Measurements from ENCODE around the gene IL21.
"Not testable (repeated sequence)": the region's sequence is repeated elsewhere in the genome, so short reads cannot be mapped to it uniquely, and the experiment has no call there.

Gene IL21

DNA sequence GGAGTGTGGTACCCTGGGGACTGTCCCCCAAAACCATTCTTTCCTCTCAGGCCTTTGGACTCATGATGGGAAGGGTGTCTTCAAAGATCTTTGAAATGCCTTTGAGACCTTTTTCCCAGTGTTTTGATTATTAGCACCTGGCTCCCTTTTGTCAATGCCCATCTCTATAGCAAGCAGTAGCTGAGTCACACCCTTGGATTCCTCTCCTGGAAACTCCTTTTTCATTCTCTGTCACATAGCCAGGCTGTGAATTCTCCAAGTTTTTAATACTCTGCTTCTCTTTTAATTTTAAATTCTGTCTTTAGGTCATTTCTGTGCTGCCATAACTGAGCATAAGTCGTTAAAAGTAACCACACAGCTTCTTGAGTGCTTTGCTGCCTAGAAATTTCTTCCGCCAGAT is 29.7 kb downstream of the IL21 start:
- Histone ChIP-seq H3K27me3 (peaks cover 0 to 63% (median 48%) of the 10 kb centered on the region in 11 experiments; a peak in 20 of 22 replicates), H4K20me1 (no peaks in the 10 kb centered on the region; a peak in 1 of 22 replicates), H3K36me3 (no peaks in the 10 kb centered on the region), H3K9ac (no peak overlapping the region), H3K4me1 (peaks cover 21 to 32% (median 26%) of the 10 kb centered on the region in 10 experiments), H3K27ac (no peak overlapping the region), H3K4me2 (no peak overlapping the region; a peak in 1 of 22 replicates), H3K4me3 (no peak overlapping the region), H3K9me3 (replicated peaks in 1 of 11) (peaks cover 0 to 6% (median 0%) of the 10 kb centered on the region in 11 experiments; a peak in 2 of 22 replicates)
- no peak for TF ChIP-seq Cebpa-rat (IDR thresholded peaks at IDR 0.05)

DNA sequence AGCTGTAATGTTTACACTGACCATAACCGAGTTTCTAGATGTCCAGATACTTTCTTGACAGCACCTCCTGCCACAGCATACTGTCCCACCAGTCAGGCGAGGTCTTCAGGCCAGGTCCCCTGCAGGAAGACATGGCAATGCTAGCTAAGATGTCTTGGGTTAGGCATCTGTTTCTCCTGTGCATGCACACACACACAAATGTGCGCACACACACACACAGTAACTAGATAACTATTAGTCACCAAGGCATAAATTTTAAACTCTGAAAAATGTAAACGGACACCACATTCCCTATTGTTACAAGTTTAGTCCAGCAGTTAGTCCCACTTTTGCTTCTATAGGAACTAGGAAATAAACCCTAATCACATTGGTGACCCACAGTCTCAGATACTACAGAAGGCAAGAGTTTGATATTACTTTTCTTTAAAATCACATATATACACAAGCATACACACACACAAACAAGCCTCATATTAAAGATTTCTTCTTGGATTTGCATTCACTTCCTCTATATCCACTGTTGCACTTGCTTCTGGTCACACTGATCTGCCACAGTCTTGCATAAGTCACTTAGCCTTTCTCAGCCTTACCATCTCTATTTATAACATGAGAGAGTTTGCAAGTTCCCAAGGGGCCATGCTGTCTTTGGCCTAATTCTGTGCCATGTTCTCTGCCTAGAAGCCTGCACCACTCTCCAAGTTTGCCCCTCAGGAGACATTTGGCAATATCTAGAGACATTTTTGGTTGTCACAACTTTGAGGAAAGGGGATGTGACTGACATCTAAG is 32.2 kb downstream of the IL21 start:
- peak overlapping the region in 9 of 11 experiments; percentile 37 to 63 (median 59); a peak in 20 of 22 replicates for H3K27ac ChIP-seq
- H3K4me1 ChIP-seq = peaks cover 37 to 58% (median 52%) of the 10 kb centered on the region in 10 experiments
- peaks cover 0 to 6% (median 0%) of the 10 kb centered on the region in 11 experiments; a peak in 2 of 22 replicates for H3K9me3 ChIP-seq (replicated peaks in 1 of 11)
- peak in 8 of 11 experiments; percentile 62 to 88 (median 83); a peak in 15 of 22 replicates for TF ChIP-seq Cebpa-rat (IDR thresholded peaks at IDR 0.05)
- H3K36me3 ChIP-seq = no peaks in the 10 kb centered on the region
- H4K20me1 ChIP-seq = no peaks in the 10 kb centered on the region; a peak in 3 of 22 replicates
- H3K4me2 ChIP-seq = peak overlapping the region; percentile 52 to 88 (median 79)
- H3K4me3 ChIP-seq = peak overlapping the region in 1 of 10 experiments; percentile 1; a peak in 1 of 20 replicates
- H3K9ac ChIP-seq = peak overlapping the region in 1 of 11 experiments; percentile 5; a peak in 1 of 22 replicates
- H3K27me3 ChIP-seq = peaks cover 3 to 78% (median 70%) of the 10 kb centered on the region in 11 experiments; a peak in 20 of 22 replicates

DNA sequence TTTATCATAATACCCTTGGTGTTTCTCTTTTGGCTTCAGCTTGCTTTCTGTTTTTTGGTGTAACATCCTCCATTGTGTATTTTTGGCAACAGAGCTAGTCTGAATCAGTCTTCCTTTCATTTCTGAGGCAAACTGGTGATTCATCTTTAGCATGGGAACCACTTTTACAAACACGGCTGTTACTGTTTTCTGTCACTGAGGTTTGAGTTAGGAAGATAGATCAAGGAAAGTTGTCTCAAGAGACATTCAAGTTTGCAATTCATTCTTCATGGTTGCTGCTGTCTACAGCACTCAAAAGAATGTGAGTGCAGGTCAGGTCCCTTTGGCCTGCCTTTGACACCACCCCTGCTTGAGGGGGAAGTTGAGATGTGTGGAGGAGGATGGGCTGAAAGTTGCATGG is 36.3 kb downstream of the IL21 start:
- Histone ChIP-seq H3K4me2 (peak overlapping the region; percentile 37 to 84 (median 65)), H3K27me3 (peaks cover 41 to 90% (median 86%) of the 10 kb centered on the region in 11 experiments), H3K9ac (peak overlapping the region in 1 of 11 experiments; percentile 18; a peak in 1 of 22 replicates), H3K9me3 (replicated peaks in 1 of 11) (peaks cover 0 to 5% (median 0%) of the 10 kb centered on the region in 11 experiments; a peak in 3 of 22 replicates), H4K20me1 (peaks cover 0 to 9% (median 0%) of the 10 kb centered on the region in 11 experiments; a peak in 7 of 22 replicates), H3K36me3 (no peaks in the 10 kb centered on the region), H3K27ac (peak overlapping the region in 5 of 11 experiments; percentile 10 to 55 (median 19); a peak in 7 of 22 replicates), H3K4me1 (peaks cover 36 to 60% (median 51%) of the 10 kb centered on the region in 10 experiments), H3K4me3 (no peak overlapping the region)
- no peak; a peak in 1 of 22 replicates for TF ChIP-seq Cebpa-rat (IDR thresholded peaks at IDR 0.05)

DNA sequence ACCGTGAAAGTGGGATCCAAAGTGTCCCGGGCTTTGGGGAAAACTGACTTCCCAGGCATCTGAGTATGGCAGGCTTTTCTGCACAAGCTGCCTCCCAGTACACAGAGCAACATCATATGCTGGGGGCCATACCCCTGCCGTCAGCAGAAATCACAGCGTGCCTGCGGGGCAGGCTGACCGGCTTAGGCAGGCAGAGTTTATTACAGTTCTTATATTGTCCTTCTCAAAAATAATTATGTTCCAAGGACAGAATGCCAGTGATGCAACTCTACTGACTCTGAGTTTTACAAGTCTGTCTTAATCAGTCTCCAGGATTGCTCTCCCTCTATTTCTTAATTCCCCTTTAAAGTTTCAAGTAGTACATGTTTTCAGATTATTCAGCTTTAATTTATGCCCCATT is 37.0 kb downstream of the IL21 start:
- Histone ChIP-seq H3K9me3 (replicated peaks in 1 of 11) (peaks cover 0 to 5% (median 0%) of the 10 kb centered on the region in 11 experiments; a peak in 2 of 22 replicates), H3K36me3 (no peaks in the 10 kb centered on the region), H3K4me2 (peak overlapping the region; percentile 37 to 84 (median 65); a peak in 21 of 22 replicates), H3K27ac (peak overlapping the region in 3 of 11 experiments; percentile 19 to 55 (median 44); a peak in 4 of 22 replicates), H3K9ac (no peak overlapping the region), H3K27me3 (peaks cover 47 to 95% (median 92%) of the 10 kb centered on the region in 11 experiments), H4K20me1 (peaks cover 0 to 15% (median 6%) of the 10 kb centered on the region in 11 experiments; a peak in 14 of 22 replicates), H3K4me3 (no peak overlapping the region), H3K4me1 (peaks cover 36 to 60% (median 51%) of the 10 kb centered on the region in 10 experiments)
- TF ChIP-seq Cebpa-rat (IDR thresholded peaks at IDR 0.05) = no peak

DNA sequence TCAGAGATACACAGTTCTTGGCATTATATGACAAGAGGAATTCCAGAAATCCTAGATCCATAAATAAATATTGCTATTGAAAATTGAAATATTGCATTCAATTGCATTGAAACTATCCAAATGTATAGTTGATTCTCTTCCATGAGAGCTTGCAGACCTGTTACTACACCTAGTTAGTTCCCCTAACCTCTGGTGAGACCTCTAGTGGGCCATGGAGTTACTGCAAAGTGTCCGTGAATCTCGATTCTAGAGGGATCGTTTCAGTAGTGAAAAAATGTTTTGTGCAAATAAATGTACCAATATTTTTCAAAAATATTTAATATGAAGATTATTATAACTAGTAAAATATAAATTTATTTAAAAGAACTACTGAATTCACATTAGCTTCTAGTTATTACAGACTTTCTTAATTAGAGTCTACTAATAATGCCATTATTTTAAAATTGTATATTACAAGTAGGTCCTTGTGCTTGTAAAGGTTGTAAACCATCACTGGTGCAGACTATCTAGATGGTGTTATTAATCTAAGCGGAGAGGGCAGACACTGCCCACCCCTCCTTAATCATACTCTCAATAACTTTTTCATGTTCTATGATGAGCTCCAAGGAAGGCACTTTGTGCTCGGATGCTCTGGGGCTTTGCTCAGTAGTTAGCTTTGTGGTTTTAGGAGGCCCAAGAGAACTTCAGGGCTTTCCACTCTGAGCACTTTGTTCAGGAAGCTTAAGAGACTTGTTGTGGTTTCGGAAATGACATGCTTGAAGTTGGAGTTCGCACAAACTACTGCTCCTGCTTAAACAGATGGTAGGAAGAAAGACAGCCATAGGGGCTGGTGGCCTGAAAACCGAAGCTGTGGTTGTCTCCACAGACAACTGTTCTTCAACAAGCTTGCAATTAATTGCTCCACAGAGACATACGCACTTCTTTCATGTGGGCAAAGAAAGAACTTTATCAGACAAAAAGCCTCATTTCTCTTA is 42.8 kb downstream of the IL21 start:
- no peaks in the 10 kb centered on the region for H3K36me3 ChIP-seq
- H3K9me3 ChIP-seq (replicated peaks in 1 of 11) = peaks cover 12 to 23% (median 18%) of the 10 kb centered on the region in 11 experiments; a peak in 20 of 22 replicates
- TF ChIP-seq Cebpa-rat (IDR thresholded peaks at IDR 0.05) = no peak
- peak overlapping the region in 2 of 11 experiments; percentile 10 to 32; a peak in 4 of 22 replicates for H3K27ac ChIP-seq
- H4K20me1 ChIP-seq = peaks cover 0 to 30% (median 13%) of the 10 kb centered on the region in 11 experiments; a peak in 14 of 22 replicates
- H3K4me3 ChIP-seq = peak overlapping the region in 3 of 10 experiments; percentile 23 to 49 (median 37); a peak in 5 of 20 replicates
- peaks cover 12 to 22% (median 20%) of the 10 kb centered on the region in 10 experiments for H3K4me1 ChIP-seq
- H3K9ac ChIP-seq = peak overlapping the region in 2 of 11 experiments; percentile 3 to 24; a peak in 3 of 22 replicates
- peak overlapping the region; percentile 55 to 90 (median 77) for H3K4me2 ChIP-seq
- H3K27me3 ChIP-seq = peaks cover 73 to 92% (median 85%) of the 10 kb centered on the region in 11 experiments

DNA sequence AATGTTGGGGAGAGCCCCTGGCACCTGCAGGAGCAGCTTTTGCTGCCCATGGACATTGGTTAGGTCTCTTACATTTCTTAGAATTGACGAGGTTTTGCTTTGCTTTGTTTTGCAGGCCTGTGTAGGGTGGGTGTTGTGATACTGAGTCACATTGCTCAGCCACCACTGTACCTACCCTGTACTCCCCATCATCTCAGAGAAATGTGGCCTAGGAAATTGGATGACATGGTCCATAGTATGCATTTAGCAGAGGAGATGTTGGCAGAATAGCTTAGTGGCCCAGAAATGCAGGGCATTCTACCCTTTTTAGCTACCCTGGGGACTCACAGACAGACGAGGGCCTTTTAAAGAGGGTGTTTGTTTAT is 43.7 kb downstream of the IL21 start:
- Histone ChIP-seq H3K4me1 (peaks cover 12 to 22% (median 20%) of the 10 kb centered on the region in 10 experiments), H3K9ac (no peak overlapping the region), H3K4me3 (no peak overlapping the region), H3K36me3 (no peaks in the 10 kb centered on the region), H3K4me2 (peak overlapping the region in 3 of 11 experiments; percentile 27 to 47 (median 43); a peak in 3 of 22 replicates), H3K27me3 (peaks cover 64 to 83% (median 76%) of the 10 kb centered on the region in 11 experiments), H4K20me1 (peaks cover 0 to 30% (median 13%) of the 10 kb centered on the region in 11 experiments; a peak in 14 of 22 replicates), H3K27ac (no peak overlapping the region), H3K9me3 (replicated peaks in 1 of 11) (peaks cover 12 to 22% (median 18%) of the 10 kb centered on the region in 11 experiments; a peak in 20 of 22 replicates)
- TF ChIP-seq Cebpa-rat (IDR thresholded peaks at IDR 0.05) = no peak

DNA sequence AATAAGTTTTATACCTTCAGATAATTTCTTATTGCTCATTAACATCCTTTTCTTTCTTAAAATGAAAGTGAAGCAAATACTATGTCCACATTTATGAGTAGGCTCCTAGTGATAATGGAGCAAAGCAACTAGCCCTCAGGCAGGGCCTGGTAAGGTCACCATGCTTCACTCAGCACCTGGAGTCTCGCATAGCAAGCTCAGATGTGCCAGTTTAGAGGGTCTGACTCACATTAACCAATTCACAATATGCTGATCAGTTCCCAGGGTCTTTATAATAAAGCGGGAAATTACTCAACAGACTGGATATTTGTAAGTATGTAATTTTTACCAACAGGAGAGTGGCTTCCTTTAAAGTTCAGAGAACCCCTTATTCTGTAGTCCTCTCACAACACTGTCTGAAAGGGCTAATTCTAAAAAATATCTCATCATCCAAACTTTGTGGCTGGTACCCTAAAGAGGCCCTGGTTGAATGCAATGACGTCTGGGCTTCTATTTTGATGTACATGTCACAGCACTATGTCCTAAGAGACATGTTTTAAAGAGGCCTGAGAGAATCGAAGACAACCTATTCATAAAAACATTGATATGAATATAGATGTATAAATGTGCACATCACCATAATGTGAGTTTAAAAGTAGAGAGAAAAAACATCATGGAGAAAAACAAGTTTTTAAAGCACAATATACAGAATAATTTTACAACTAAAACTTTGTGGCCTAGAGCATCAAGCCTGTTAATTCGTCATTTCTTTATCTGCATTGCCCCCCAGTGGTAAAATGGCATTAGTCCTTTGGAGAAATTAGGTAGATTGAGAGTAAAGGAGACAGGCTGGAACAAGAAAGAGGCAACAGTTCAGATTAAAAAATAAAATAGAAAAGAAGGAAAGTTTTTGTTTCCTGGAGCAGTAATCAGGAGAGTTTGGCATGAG is 44.3 kb downstream of the IL21 start:
- peaks cover 12 to 22% (median 18%) of the 10 kb centered on the region in 11 experiments; a peak in 20 of 22 replicates for H3K9me3 ChIP-seq (replicated peaks in 1 of 11)
- no peak for TF ChIP-seq Cebpa-rat (IDR thresholded peaks at IDR 0.05)
- no peak overlapping the region for H3K4me2 ChIP-seq
- no peaks in the 10 kb centered on the region for H3K36me3 ChIP-seq
- no peak overlapping the region for H3K27ac ChIP-seq
- H3K4me1 ChIP-seq = peaks cover 12 to 22% (median 20%) of the 10 kb centered on the region in 10 experiments
- no peak overlapping the region for H3K4me3 ChIP-seq
- peaks cover 0 to 30% (median 13%) of the 10 kb centered on the region in 11 experiments; a peak in 14 of 22 replicates for H4K20me1 ChIP-seq
- H3K9ac ChIP-seq = no peak overlapping the region
- peaks cover 59 to 76% (median 69%) of the 10 kb centered on the region in 11 experiments for H3K27me3 ChIP-seq

DNA sequence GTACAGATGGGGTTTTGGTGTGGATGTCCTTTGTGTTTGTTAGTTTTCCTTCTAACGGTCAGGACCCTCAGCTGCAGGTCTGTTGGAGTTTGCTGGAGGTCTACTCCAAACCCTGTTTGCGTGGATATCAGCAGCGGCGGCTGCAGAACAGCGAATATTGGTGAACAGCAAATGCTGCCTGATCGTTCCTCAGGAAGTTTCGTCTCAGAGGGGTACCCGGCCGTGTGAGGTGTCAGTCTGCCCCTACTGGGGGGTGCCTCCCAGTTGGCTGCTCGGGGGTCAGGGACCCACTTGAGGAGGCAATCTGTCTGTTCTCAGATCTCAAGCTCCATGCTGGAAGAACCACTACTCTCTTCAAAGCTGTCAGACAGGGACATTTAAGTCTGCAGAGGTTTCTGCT is 46.5 kb downstream of the IL21 start:
- H3K9me3 ChIP-seq (replicated peaks in 1 of 11) = peaks cover 12 to 30% (median 18%) of the 10 kb centered on the region in 11 experiments; a peak in 20 of 22 replicates
- H3K4me3 ChIP-seq, H3K9ac ChIP-seq, H3K4me2 ChIP-seq, H3K36me3 ChIP-seq, H3K27ac ChIP-seq: not testable (repeated sequence)
- peaks cover 11 to 19% (median 18%) of the 10 kb centered on the region in 10 experiments for H3K4me1 ChIP-seq
- peaks cover 0 to 21% (median 13%) of the 10 kb centered on the region in 11 experiments; a peak in 14 of 22 replicates for H4K20me1 ChIP-seq
- H3K27me3 ChIP-seq = peaks cover 38 to 55% (median 47%) of the 10 kb centered on the region in 11 experiments
